Lower leg skin (tissue), 3 donors: ENCODE results near the gene TTC1.

ENCODE experiments used
- POLR2A ChIP-seq, 2 donors: fragments of 450-650 bp; IDR thresholded peaks; one replicate each; pipeline ENCODE4 v1.6.1; 2016 to 2017; ENCODE audit warnings: antibody characterized with exemption in 2 of 2, mild to moderate bottlenecking in 1 of 2, moderate library complexity in 1 of 2
- TF ChIP-seq, protein P1 (sequence below), 3 donors: fragments of 450-650 bp; IDR thresholded peaks; one replicate each; pipeline ENCODE4 v1.5.1; 2016; ENCODE audit warnings: antibody characterized with exemption in 3 of 3, mild to moderate bottlenecking in 3 of 3, moderate library complexity in 2 of 3

DNA sequence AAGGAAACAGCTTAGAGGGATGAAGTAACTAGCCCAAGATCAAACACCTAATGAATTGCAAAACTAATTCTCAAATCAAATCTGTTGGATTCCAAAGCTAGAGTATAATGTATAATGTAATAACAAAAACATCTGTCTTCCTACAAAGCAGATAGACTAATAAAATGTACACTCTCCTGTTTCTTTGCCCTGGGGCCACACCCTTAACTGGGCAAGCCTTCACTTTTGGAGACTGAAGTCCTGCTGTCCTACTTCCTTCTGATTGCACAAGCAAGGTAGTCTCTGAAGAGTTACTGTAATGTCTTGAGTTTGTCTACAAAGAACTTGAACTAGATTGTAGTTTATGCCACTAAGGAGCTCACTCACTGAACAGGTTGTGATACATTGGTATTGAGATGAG is 2.5 kb downstream of the TTC1 start:
- TF ChIP-seq, protein P1, sequence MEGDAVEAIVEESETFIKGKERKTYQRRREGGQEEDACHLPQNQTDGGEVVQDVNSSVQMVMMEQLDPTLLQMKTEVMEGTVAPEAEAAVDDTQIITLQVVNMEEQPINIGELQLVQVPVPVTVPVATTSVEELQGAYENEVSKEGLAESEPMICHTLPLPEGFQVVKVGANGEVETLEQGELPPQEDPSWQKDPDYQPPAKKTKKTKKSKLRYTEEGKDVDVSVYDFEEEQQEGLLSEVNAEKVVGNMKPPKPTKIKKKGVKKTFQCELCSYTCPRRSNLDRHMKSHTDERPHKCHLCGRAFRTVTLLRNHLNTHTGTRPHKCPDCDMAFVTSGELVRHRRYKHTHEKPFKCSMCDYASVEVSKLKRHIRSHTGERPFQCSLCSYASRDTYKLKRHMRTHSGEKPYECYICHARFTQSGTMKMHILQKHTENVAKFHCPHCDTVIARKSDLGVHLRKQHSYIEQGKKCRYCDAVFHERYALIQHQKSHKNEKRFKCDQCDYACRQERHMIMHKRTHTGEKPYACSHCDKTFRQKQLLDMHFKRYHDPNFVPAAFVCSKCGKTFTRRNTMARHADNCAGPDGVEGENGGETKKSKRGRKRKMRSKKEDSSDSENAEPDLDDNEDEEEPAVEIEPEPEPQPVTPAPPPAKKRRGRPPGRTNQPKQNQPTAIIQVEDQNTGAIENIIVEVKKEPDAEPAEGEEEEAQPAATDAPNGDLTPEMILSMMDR (IDR thresholded peaks at IDR 0.05), result no peak
- TF ChIP-seq POLR2A (IDR thresholded peaks at IDR 0.05), result no peak
